GM18873 (cell line): ENCODE results near the gene MAP3K13.

Source experiments
- ATAC-seq: cut with Tn5 transposase; IDR thresholded peaks from one replicate; pipeline ENCODE4 v1.9.1; 2021; ENCODE audit warnings: mild to moderate bottlenecking, moderate library complexity, moderate number of reproducible peaks; ENCODE audit not compliant: unreplicated experiment, low FRiP score

Gene MAP3K13

GRCh38 chr3:185362850-185363661 is at the start of gene MAP3K13:
MAP3K13 (plus strand) TSS chr3:185363136; CDS start chr3:185428582, 65,446 bp downstream.
- peak; percentile 92 for ATAC-seq

GRCh38 chr3:185313693-185314246 is 49.2 kb upstream of the MAP3K13 start:
- ATAC-seq: no peak

- ATAC-seq: no peak
Observed at GRCh38 chr3:185316740-185317412, 46.1 kb upstream of the MAP3K13 start.

GRCh38 chr3:185317674-185318073 is 45.3 kb upstream of the MAP3K13 start:
- no peak for ATAC-seq

- no peak for ATAC-seq
Observed at GRCh38 chr3:185318141-185318540, 44.8 kb upstream of the MAP3K13 start.

- ATAC-seq: no peak
Observed at GRCh38 chr3:185319801-185320200, 43.1 kb upstream of the MAP3K13 start.

- no peak for ATAC-seq
Observed at GRCh38 chr3:185320949-185321348, 42.0 kb upstream of the MAP3K13 start.

GRCh38 chr3:185322101-185322719 is 40.7 kb upstream of the MAP3K13 start:
- ATAC-seq: no peak

GRCh38 chr3:185325946-185326791 is 36.8 kb upstream of the MAP3K13 start:
- ATAC-seq: no peak

- no peak for ATAC-seq
Observed at GRCh38 chr3:185327062-185327461, 35.9 kb upstream of the MAP3K13 start.

GRCh38 chr3:185328324-185329004 is 34.5 kb upstream of the MAP3K13 start:
- ATAC-seq: no peak

- no peak for ATAC-seq
Observed at GRCh38 chr3:185330238-185330637, 32.7 kb upstream of the MAP3K13 start.

- ATAC-seq: no peak
Observed at GRCh38 chr3:185330644-185331043, 32.3 kb upstream of the MAP3K13 start.

GRCh38 chr3:185332026-185332735 is 30.8 kb upstream of the MAP3K13 start:
- ATAC-seq: peak; percentile 96

GRCh38 chr3:185335799-185336198 is 27.1 kb upstream of the MAP3K13 start:
- ATAC-seq: no peak

GRCh38 chr3:185337231-185337816 is 25.6 kb upstream of the MAP3K13 start:
- no peak for ATAC-seq

GRCh38 chr3:185339945-185340344 is 23.0 kb upstream of the MAP3K13 start:
- ATAC-seq: no peak

GRCh38 chr3:185340751-185341150 is 22.2 kb upstream of the MAP3K13 start:
- no peak for ATAC-seq
